HepG2 (cell line): Measurements from ENCODE around the gene PLXND1. TPM values are rescaled to one million over a fixed set of nuclear protein-coding genes. Genes with fewer than 3 reads are reported as not detected.
A peak's percentile ranks its signal among the peaks of the same experiment; 100 is the strongest.

Experiments used
- ARHGAP35 ChIP-seq: sonication (generic); formaldehyde crosslinking; IDR thresholded peaks from 2 replicates; pipeline ENCODE4 v1.9.0; 2022; ENCODE audit warnings: mild to moderate bottlenecking, inconsistent platforms, moderate library complexity, missing genetic modification reagents, borderline replicate concordance
- ATF2 ChIP-seq: sonication (generic); formaldehyde crosslinking; IDR thresholded peaks from 2 replicates; pipeline ENCODE4 v1.4.0; 2020; ENCODE audit warnings: missing genetic modification reagents
- CEBPB ChIP-seq: IDR thresholded peaks from 2 replicates; pipeline ENCODE4 v1.6.1; 2011; ENCODE audit warnings: low read depth, low read length, improper control_type of control experiment, borderline replicate concordance
- FOXP4 ChIP-seq: sonication (generic); formaldehyde crosslinking; IDR thresholded peaks from 2 replicates; pipeline ENCODE4 v1.4.0; 2020; ENCODE audit warnings: missing genetic modification reagents
- GPN1 ChIP-seq: sonication (generic); formaldehyde crosslinking; IDR thresholded peaks from 2 replicates; pipeline ENCODE4 v1.5.1; 2020; ENCODE audit warnings: missing genetic modification reagents, borderline replicate concordance
- HOXA9 ChIP-seq: sonication (generic); formaldehyde crosslinking; IDR thresholded peaks from 2 replicates; pipeline ENCODE4 v1.8.1; 2022; ENCODE audit warnings: missing genetic modification reagents, mild to moderate bottlenecking, moderate library complexity, borderline replicate concordance
- MXD3 ChIP-seq: IDR thresholded peaks from 2 replicates; pipeline ENCODE4 v1.6.1; 2016; ENCODE audit warnings: mild to moderate bottlenecking, missing biosample characterization, missing genetic modification reagents
- NR2F2 ChIP-seq: IDR thresholded peaks from 2 replicates; pipeline ENCODE4 v1.6.1; 2012; ENCODE audit warnings: low read depth, inconsistent platforms, borderline replicate concordance
- SRF ChIP-seq: IDR thresholded peaks from 2 replicates; pipeline ENCODE4 v1.6.1; 2011; ENCODE audit warnings: mild to moderate bottlenecking, low read depth, low read length, moderate library complexity
- SRSF9 ChIP-seq: fragments of 200-400 bp; formaldehyde crosslinking; IDR thresholded peaks from 2 replicates; pipeline ENCODE4 v1.6.1; 2018; ENCODE audit warnings: borderline replicate concordance, mild to moderate bottlenecking, low read depth, low read length; ENCODE audit not compliant: insufficient read depth, poor library complexity, severe bottlenecking
- THAP7 ChIP-seq: sonication (generic); formaldehyde crosslinking; IDR thresholded peaks from 2 replicates; pipeline ENCODE4 v1.8.1; 2023; ENCODE audit warnings: mild to moderate bottlenecking, missing genetic modification reagents
- ZBED4 ChIP-seq: sonication (generic); formaldehyde crosslinking; IDR thresholded peaks from 2 replicates; pipeline ENCODE4 v1.4.0; 2020; ENCODE audit warnings: missing genetic modification reagents, borderline replicate concordance
- ZBTB37 ChIP-seq: sonication (generic); formaldehyde crosslinking; IDR thresholded peaks from 2 replicates; pipeline ENCODE4 v1.4.0; 2020; ENCODE audit warnings: mild to moderate bottlenecking, missing genetic modification reagents
- ZFP41 ChIP-seq: sonication (generic); formaldehyde crosslinking; IDR thresholded peaks from 2 replicates; pipeline ENCODE4 v1.4.0; 2020; ENCODE audit warnings: mild to moderate bottlenecking, missing genetic modification reagents, borderline replicate concordance
- ZNF547 ChIP-seq: sonication (generic); formaldehyde crosslinking; IDR thresholded peaks from 2 replicates; pipeline ENCODE4 v1.5.1; 2020; ENCODE audit warnings: mild to moderate bottlenecking, missing genetic modification reagents
- ZNF569 ChIP-seq: sonication (generic); formaldehyde crosslinking; IDR thresholded peaks from 2 replicates; pipeline ENCODE4 v1.5.0; 2020; ENCODE audit warnings: mild to moderate bottlenecking, missing genetic modification reagents, moderate library complexity, borderline replicate concordance
- polyA plus RNA-seq, 8 experiments: library from polyadenylated mRNA; depleted of rRNA in 3 of 8; stranded (reverse) in 7 of 8; unstranded in 1 of 8; fragments of >200 nt; fragmentation: Illumina TruSeq in 4 of 8; extraction: Trizol in 4 of 8; gene quantifications; 2 replicates each; pipeline versions ENCODE4 v1.2.1 to v1.2.3, GENCODE V29; 2011 to 2016; ENCODE audit warnings: low read depth in 4 of 8, missing spikeins in 1 of 8, mixed read lengths in 1 of 8; ENCODE audit not compliant: insufficient read depth in 1 of 8
- total RNA-seq, 5 experiments: library from RNA; depleted of rRNA; stranded (reverse); fragments of >200 nt; fragmentation: Illumina TruSeq; extraction: Trizol; gene quantifications; 2 replicates each; pipeline ENCODE4 v1.2.3, GENCODE V29; 2016; ENCODE audit warnings: low read depth in 1 of 5

PLXND1 gene
- total and polyA plus RNA-seq, 2 of the 13 experiments (the other 11 are each of a cell fraction or from before 2014, with no cell fraction given) = 15.9 to 42.0 TPM

- TF ChIP-seq ZBED4 = peak; percentile 55
- no peak for TF ChIP-seq ZBTB37 (CRISPR knock-in tag)
- peak; percentile 93 for TF ChIP-seq CEBPB
- no peak for TF ChIP-seq THAP7 (CRISPR knock-in tag)
- no peak for TF ChIP-seq SRF
- 0 out of 2 replicates have a peak, but pooled peaks have one; percentile 77 for TF ChIP-seq MXD3 (CRISPR knock-in tag)
- peak; percentile 68 for TF ChIP-seq FOXP4
- no peak for TF ChIP-seq SRSF9
- TF ChIP-seq HOXA9 (CRISPR knock-in tag) = no peak
- 0 out of 2 replicates have a peak, but pooled peaks have one; percentile 19 for TF ChIP-seq ZNF547
- peak; percentile 58; the same call in 1 of the 2 replicates for TF ChIP-seq NR2F2
- peak; percentile 32; the same call in 1 of the 2 replicates for TF ChIP-seq ZFP41 (CRISPR knock-in tag)
- TF ChIP-seq ZNF569 (CRISPR knock-in tag) = no peak
- no peak for TF ChIP-seq GPN1
- TF ChIP-seq ARHGAP35 = peak; percentile 61; the same call in 1 of the 2 replicates
- TF ChIP-seq ATF2 (CRISPR knock-in tag) = peak; percentile 78; the same call in 1 of the 2 replicates
Observed at GRCh38 chr3:129596194-129597086, 10.0 kb downstream of the PLXND1 start (continued).
